PC-9 (cell line): Measurements from ENCODE around the gene AQR.

Experiments used
- CTCF ChIP-seq: fragments of 200-600 bp; sonication (generic); conservative IDR thresholded peaks from 2 replicates; pipeline ENCODE4 v1.6.1; 2017; ENCODE audit warnings: mixed run types, antibody characterized with exemption, mild to moderate bottlenecking, moderate library complexity
- EZH2 ChIP-seq: fragments of 200-600 bp; sonication (generic); IDR thresholded peaks from 2 replicates; pipeline ENCODE4 v1.8.0; 2017; ENCODE audit warnings: antibody characterized with exemption, low read depth

- TF ChIP-seq CTCF (no peak), EZH2 (no peak)
These were observed 55.2 kb downstream of the AQR start for GRCh38 chr15:34914317-34914716.
